HG03025 (cell line): Measurements from ENCODE around the gene HOXC4.
"Not testable (repeated sequence)": the region's sequence is repeated elsewhere in the genome, so short reads cannot be mapped to it uniquely, and the experiment has no call there.

Source experiments
- ATAC-seq: cut with Tn5 transposase; IDR thresholded peaks from one replicate; pipeline ENCODE4 v1.9.1; 2021; ENCODE audit warnings: mild to moderate bottlenecking, moderate library complexity; ENCODE audit not compliant: unreplicated experiment, low FRiP score

Gene HOXC4

GRCh38 chr12:54052438-54053002 is 1.1 kb upstream of the HOXC4 start:
- ATAC-seq, result peak; percentile 13

GRCh38 chr12:54053003-54053750 is 458 bp upstream of the HOXC4 start:
- ATAC-seq, result peak; percentile 69

- no peak for ATAC-seq
Measured at GRCh38 chr12:54054742-54055194, 1.1 kb downstream of the HOXC4 start.

GRCh38 chr12:54055552-54055951 is 1.9 kb downstream of the HOXC4 start:
- no peak for ATAC-seq

- ATAC-seq, result no peak
Measured at GRCh38 chr12:54056110-54056509, 2.5 kb downstream of the HOXC4 start.

- ATAC-seq, result no peak
Measured at GRCh38 chr12:54058128-54058768, 4.6 kb downstream of the HOXC4 start.

GRCh38 chr12:54059668-54060067 is 6.0 kb downstream of the HOXC4 start:
- no peak for ATAC-seq

- ATAC-seq, result no peak
Measured at GRCh38 chr12:54060174-54060974, 6.7 kb downstream of the HOXC4 start.

GRCh38 chr12:54060975-54061778 is 7.5 kb downstream of the HOXC4 start:
- ATAC-seq, result no peak

GRCh38 chr12:54065677-54066076 is 12.0 kb downstream of the HOXC4 start:
- no peak for ATAC-seq

- no peak for ATAC-seq
Measured at GRCh38 chr12:54066408-54066807, 12.8 kb downstream of the HOXC4 start.

- no peak for ATAC-seq
Measured at GRCh38 chr12:54068418-54069070, 14.9 kb downstream of the HOXC4 start.

- ATAC-seq, result no peak
Measured at GRCh38 chr12:54071942-54072341, 18.3 kb downstream of the HOXC4 start.

GRCh38 chr12:54074308-54074707 is 20.7 kb downstream of the HOXC4 start:
- no peak for ATAC-seq

- ATAC-seq, result no peak
Measured at GRCh38 chr12:54075409-54075808, 21.8 kb downstream of the HOXC4 start.

GRCh38 chr12:54075974-54076373 is 22.3 kb downstream of the HOXC4 start:
- ATAC-seq, result no peak

- not testable (repeated sequence) for ATAC-seq
Measured at GRCh38 chr12:54077843-54078242, 24.2 kb downstream of the HOXC4 start.

- not testable (repeated sequence) for ATAC-seq
Measured at GRCh38 chr12:54079115-54079514, 25.5 kb downstream of the HOXC4 start.
